K562 (cell line): ENCODE measurements around the gene EDEM1. TPM values are rescaled to one million over a fixed set of nuclear protein-coding genes. Genes with fewer than 3 reads are reported as not detected.

Source experiments
- ATF1 ChIP-seq, 2 experiments: fragments of 450-650 bp in 1 of 2; IDR thresholded peaks; 2 replicates each; pipeline ENCODE4 v1.6.1; 2016; ENCODE audit warnings: missing compliant biosample characterization in 1 of 2, missing genetic modification characterization in 1 of 2
- BCOR ChIP-seq: fragments of 450-650 bp; IDR thresholded peaks from 2 replicates; pipeline ENCODE4 v1.6.1; 2016
- HDAC6 ChIP-seq: IDR thresholded peaks from 2 replicates; pipeline ENCODE4 v1.6.1; 2012; ENCODE audit warnings: low read depth, mild to moderate bottlenecking, control low read depth, inconsistent platforms, low read length, moderate library complexity
- HDGF ChIP-seq: fragments of 450-650 bp; IDR thresholded peaks from 2 replicates; pipeline ENCODE4 v1.6.1; 2016
- HSF4 ChIP-seq: fragments of 250-450 bp; sonication (Bioruptor Pico); IDR thresholded peaks from 2 replicates; pipeline ENCODE4 v2.1.2; 2022; ENCODE audit warnings: mild to moderate bottlenecking, moderate library complexity, borderline replicate concordance
- KDM1A ChIP-seq, 2 experiments: fragments of 450-650 bp; IDR thresholded peaks; 2 replicates each; pipeline ENCODE4 v1.6.1; 2016; ENCODE audit warnings: mild to moderate bottlenecking in 2 of 2
- MAFK ChIP-seq: IDR thresholded peaks from 2 replicates; pipeline ENCODE4 v1.6.1; 2011; ENCODE audit warnings: low read length, improper control_type of control experiment
- MEF2A ChIP-seq: IDR thresholded peaks from 2 replicates; pipeline ENCODE4 v1.6.1; 2011; ENCODE audit warnings: low read depth, mild to moderate bottlenecking, low read length, moderate library complexity; ENCODE audit not compliant: control insufficient read depth
- MYC ChIP-seq, 2 experiments: fragments of 250-450 bp in 1 of 2; sonication (Bioruptor Pico) in 1 of 2; IDR thresholded peaks; 2 replicates each; pipeline versions ENCODE4 v1.5.1 to v1.6.1; 2012 to 2021; ENCODE audit warnings: low read depth in 2 of 2, borderline replicate concordance in 1 of 2, improper control_type of control experiment in 1 of 2, low read length in 1 of 2, mild to moderate bottlenecking in 1 of 2, moderate library complexity in 1 of 2
- SAFB ChIP-seq: fragments of 200-400 bp; formaldehyde crosslinking; IDR thresholded peaks from 2 replicates; pipeline ENCODE4 v1.6.1; 2017; ENCODE audit warnings: low read depth, low read length, borderline replicate concordance
- SREBF2 ChIP-seq: sonication (generic); formaldehyde crosslinking; IDR thresholded peaks from 2 replicates; pipeline ENCODE4 v1.4.0; 2020; ENCODE audit warnings: mild to moderate bottlenecking, missing genetic modification reagents
- TEAD4 ChIP-seq, 2 experiments: sonication (generic) in 1 of 2; formaldehyde crosslinking in 1 of 2; IDR thresholded peaks; 2 replicates each; pipeline versions ENCODE4 v1.6.1 to v1.8.0; 2012 to 2022; ENCODE audit warnings: borderline replicate concordance in 1 of 2, inconsistent platforms in 1 of 2, low read length in 1 of 2, mild to moderate bottlenecking in 1 of 2, missing genetic modification reagents in 1 of 2
- U2AF2 ChIP-seq: fragments of 200-400 bp; formaldehyde crosslinking; optimal IDR thresholded peaks from 2 replicates; pipeline ENCODE3; 2017; ENCODE audit warnings: low read depth, mild to moderate bottlenecking, low read length
- VEZF1 ChIP-seq: fragments of 200-800 bp; sonication (Bioruptor generic); IDR thresholded peaks from 2 replicates; pipeline ENCODE4 v1.6.1; 2017; ENCODE audit warnings: missing genetic modification characterization, missing compliant biosample characterization
- ZFP36 ChIP-seq: fragments of 150-350 bp; IDR thresholded peaks from 2 replicates; pipeline ENCODE4 v1.6.1; 2018; ENCODE audit warnings: low read length, low read depth; ENCODE audit not compliant: partially characterized antibody
- polyA plus RNA-seq, 8 experiments: library from polyadenylated mRNA; depleted of rRNA in 4 of 8; stranded (reverse) in 5 of 8; unstranded in 3 of 8; fragments of >200 nt; fragmentation: Nextera tagmentation in 2 of 8; fragmentation: Illumina TruSeq in 1 of 8; extraction: Ambion mirVana in 2 of 8; extraction: Trizol in 1 of 8; gene quantifications; 2 replicates each; pipeline versions ENCODE4 v1.2.1 to v1.2.3, GENCODE V29; 2011 to 2014; ENCODE audit warnings: inconsistent platforms in 1 of 8, missing spikeins in 1 of 8
- total RNA-seq, 7 experiments: library from RNA; depleted of rRNA in 6 of 7; stranded (reverse); fragments of >200 nt in 6 of 7; fragmentation: Illumina TruSeq in 2 of 7; extraction: Trizol in 2 of 7; gene quantifications; 2 replicates each; pipeline versions ENCODE4 v1.2.1 to v1.2.3, GENCODE V29; 2011 to 2021; ENCODE audit warnings: low replicate concordance in 1 of 7
- TF ChIP-seq, protein P1 (sequence below): fragments of 450-650 bp; IDR thresholded peaks from 2 replicates; pipeline ENCODE4 v1.6.1; 2016; ENCODE audit warnings: borderline replicate concordance
- TF ChIP-seq, protein P2 (sequence below): fragments of 250-450 bp; sonication (Bioruptor Pico); IDR thresholded peaks from 2 replicates; pipeline ENCODE4 v1.4.0; 2020
- TF ChIP-seq, protein P3 (sequence below): IDR thresholded peaks from 2 replicates; pipeline ENCODE4 v1.6.1; 2012; ENCODE audit warnings: low read depth, low read length, improper control_type of control experiment, borderline replicate concordance

The EDEM1 gene
- total and polyA plus RNA-seq, 9 of the 15 experiments (the other 6 are each of a cell fraction or from before 2014, with no cell fraction given) = 6.2 to 36.7 (median 14.3) TPM

DNA sequence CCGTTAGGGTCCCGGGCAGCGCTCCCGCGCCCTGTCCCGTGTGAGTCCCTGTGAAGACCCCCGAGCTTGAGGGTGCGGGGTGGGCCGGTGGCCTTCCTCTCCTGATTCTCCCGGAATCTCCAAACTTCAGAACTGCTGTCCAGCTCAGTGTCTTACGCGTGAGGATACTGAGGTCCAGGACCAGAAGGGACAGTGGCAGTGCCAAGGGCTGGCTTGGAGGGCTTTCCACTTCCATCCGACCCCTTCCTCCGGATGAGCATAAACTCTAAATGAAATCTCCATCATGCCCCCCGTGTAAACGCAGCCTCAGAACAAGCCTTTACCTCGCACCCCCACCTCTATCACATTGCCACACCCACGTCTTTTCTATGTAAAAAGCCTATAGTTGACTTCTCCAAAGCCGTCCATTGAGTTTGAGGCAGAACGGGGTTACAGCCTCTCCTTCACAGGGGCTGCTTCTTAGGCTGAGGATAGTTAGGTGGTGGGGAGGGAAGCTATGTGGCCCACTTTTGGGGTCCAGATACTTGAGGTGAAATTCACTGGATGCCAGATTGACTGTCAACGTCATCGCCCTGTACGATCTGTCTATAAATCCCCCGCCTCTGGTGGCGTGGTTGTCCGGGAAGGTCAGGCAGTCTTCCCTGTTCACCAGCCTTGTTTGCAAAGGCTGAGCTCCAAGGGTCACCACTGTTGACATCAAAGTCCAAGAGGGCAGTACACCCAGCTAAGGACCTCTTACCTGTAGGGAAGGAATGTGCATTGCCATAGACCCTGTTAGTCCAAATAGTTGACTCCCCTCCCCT is 1.1 kb downstream of the EDEM1 start (continued):
- no peak for TF ChIP-seq MAFK
- TF ChIP-seq, protein P1, sequence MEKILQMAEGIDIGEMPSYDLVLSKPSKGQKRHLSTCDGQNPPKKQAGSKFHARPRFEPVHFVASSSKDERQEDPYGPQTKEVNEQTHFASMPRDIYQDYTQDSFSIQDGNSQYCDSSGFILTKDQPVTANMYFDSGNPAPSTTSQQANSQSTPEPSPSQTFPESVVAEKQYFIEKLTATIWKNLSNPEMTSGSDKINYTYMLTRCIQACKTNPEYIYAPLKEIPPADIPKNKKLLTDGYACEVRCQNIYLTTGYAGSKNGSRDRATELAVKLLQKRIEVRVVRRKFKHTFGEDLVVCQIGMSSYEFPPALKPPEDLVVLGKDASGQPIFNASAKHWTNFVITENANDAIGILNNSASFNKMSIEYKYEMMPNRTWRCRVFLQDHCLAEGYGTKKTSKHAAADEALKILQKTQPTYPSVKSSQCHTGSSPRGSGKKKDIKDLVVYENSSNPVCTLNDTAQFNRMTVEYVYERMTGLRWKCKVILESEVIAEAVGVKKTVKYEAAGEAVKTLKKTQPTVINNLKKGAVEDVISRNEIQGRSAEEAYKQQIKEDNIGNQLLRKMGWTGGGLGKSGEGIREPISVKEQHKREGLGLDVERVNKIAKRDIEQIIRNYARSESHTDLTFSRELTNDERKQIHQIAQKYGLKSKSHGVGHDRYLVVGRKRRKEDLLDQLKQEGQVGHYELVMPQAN = peak; percentile 50; the same call in 1 of the 2 replicates
- TF ChIP-seq SREBF2 (CRISPR knock-in tag) = no peak
- TF ChIP-seq ATF1 (CRISPR knock-in tag; IDR thresholded peaks at IDR 0.05) = no peak
- TF ChIP-seq ATF1 (tag; IDR thresholded peaks at IDR 0.05) = peak; percentile 63
- no peak for TF ChIP-seq ZFP36
- TF ChIP-seq MYC (IDR thresholded peaks at IDR 0.05; ENCODE audit: low read depth, low read length) = no peak
- peak; percentile 15; the same call in 1 of the 2 replicates for TF ChIP-seq MYC (CRISPR knock-in tag; IDR thresholded peaks at IDR 0.05; ENCODE audit: borderline replicate concordance, low read depth)
- TF ChIP-seq HSF4 (CRISPR knock-in tag) = no peak
- TF ChIP-seq TEAD4 (IDR thresholded peaks at IDR 0.05; ENCODE audit: low read length) = no peak
- TF ChIP-seq TEAD4 (CRISPR knock-in tag; IDR thresholded peaks at IDR 0.05; ENCODE audit: borderline replicate concordance) = peak; percentile 0; the same call in 1 of the 2 replicates
- peak; percentile 12 to 35; a peak in 1 of 4 replicates for TF ChIP-seq KDM1A (IDR thresholded peaks at IDR 0.05)
- TF ChIP-seq U2AF2 = no peak
- no peak for TF ChIP-seq VEZF1
- TF ChIP-seq MEF2A = no peak
- TF ChIP-seq HDGF = peak; percentile 74; the same call in 1 of the 2 replicates
- TF ChIP-seq, protein P2, sequence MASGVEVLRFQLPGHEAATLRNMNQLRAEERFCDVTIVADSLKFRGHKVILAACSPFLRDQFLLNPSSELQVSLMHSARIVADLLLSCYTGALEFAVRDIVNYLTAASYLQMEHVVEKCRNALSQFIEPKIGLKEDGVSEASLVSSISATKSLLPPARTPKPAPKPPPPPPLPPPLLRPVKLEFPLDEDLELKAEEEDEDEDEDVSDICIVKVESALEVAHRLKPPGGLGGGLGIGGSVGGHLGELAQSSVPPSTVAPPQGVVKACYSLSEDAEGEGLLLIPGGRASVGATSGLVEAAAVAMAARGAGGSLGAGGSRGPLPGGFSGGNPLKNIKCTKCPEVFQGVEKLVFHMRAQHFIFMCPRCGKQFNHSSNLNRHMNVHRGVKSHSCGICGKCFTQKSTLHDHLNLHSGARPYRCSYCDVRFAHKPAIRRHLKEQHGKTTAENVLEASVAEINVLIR = no peak
- no peak for TF ChIP-seq BCOR
- TF ChIP-seq, protein P3, sequence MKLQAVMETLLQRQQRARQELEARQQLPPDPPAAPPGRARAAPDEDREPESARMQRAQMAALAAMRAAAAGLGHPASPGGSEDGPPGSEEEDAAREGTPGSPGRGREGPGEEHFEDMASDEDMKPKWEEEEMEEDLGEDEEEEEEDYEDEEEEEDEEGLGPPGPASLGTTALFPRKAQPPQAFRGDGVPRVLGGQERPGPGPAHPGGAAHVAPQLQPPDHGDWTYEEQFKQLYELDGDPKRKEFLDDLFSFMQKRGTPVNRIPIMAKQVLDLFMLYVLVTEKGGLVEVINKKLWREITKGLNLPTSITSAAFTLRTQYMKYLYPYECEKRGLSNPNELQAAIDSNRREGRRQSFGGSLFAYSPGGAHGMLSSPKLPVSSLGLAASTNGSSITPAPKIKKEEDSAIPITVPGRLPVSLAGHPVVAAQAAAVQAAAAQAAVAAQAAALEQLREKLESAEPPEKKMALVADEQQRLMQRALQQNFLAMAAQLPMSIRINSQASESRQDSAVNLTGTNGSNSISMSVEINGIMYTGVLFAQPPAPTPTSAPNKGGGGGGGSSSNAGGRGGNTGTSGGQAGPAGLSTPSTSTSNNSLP = no peak
- no peak for TF ChIP-seq SAFB
- TF ChIP-seq HDAC6 = no peak
